Activated naive CD8-positive, alpha-beta T cell treated with anti-CD3 and anti-CD28 coated beads, Interleukin-2, amount 50 U/mL, for 16 hours (primary cell): ENCODE data around the gene EFCAB13.

Experiments
- DNase-seq: peaks from one replicate; pipeline ENCODE4 v3.0.0-alpha.2; 2020; ENCODE audit warnings: low read depth, low spot score

Gene EFCAB13

GRCh38 chr17:47291242-47291873 is 32.4 kb upstream of the EFCAB13 start:
- DNase-seq, result no peak

GRCh38 chr17:47292206-47292605 is 31.5 kb upstream of the EFCAB13 start:
- no peak for DNase-seq

GRCh38 chr17:47295037-47295873 is 28.5 kb upstream of the EFCAB13 start:
- no peak for DNase-seq

- DNase-seq, result no peak
Observed at GRCh38 chr17:47295874-47296255, 27.9 kb upstream of the EFCAB13 start.

- no peak for DNase-seq
Observed at GRCh38 chr17:47297661-47298400, 25.9 kb upstream of the EFCAB13 start.

- DNase-seq, result no peak
Observed at GRCh38 chr17:47298712-47299111, 25.0 kb upstream of the EFCAB13 start.

GRCh38 chr17:47299239-47299910 is 24.4 kb upstream of the EFCAB13 start:
- DNase-seq, result no peak

- DNase-seq, result no peak
Observed at GRCh38 chr17:47300718-47301117, 23.0 kb upstream of the EFCAB13 start.

GRCh38 chr17:47301161-47301560 is 22.6 kb upstream of the EFCAB13 start:
- no peak for DNase-seq

- no peak for DNase-seq
Observed at GRCh38 chr17:47301831-47302230, 21.9 kb upstream of the EFCAB13 start.

- DNase-seq, result no peak
Observed at GRCh38 chr17:47304186-47304585, 19.6 kb upstream of the EFCAB13 start.

GRCh38 chr17:47305302-47305923 is 18.3 kb upstream of the EFCAB13 start:
- no peak for DNase-seq

- DNase-seq, result no peak
Observed at GRCh38 chr17:47310186-47310733, 13.5 kb upstream of the EFCAB13 start.

GRCh38 chr17:47311420-47311819 is 12.3 kb upstream of the EFCAB13 start:
- DNase-seq, result no peak

- no peak for DNase-seq
Observed at GRCh38 chr17:47315451-47316266, 8.1 kb upstream of the EFCAB13 start.

- DNase-seq, result no peak
Observed at GRCh38 chr17:47316311-47316710, 7.4 kb upstream of the EFCAB13 start.

- DNase-seq, result no peak
Observed at GRCh38 chr17:47317119-47317518, 6.6 kb upstream of the EFCAB13 start.

- no peak for DNase-seq
Observed at GRCh38 chr17:47318197-47318918, 5.4 kb upstream of the EFCAB13 start.

- no peak for DNase-seq
Observed at GRCh38 chr17:47320879-47321502, 2.8 kb upstream of the EFCAB13 start.
